ENCODE results near the gene ATP8A2.

ATP8A2 gene

GRCh38 chr13:26074706-26075105 is 702.9 kb downstream of the ATP8A2 start:
- no peak for DNase-seq (ENCODE audit: low read depth)

Data from HS-5 (cell line).